ENCODE data around the gene C3orf20.

DNA sequence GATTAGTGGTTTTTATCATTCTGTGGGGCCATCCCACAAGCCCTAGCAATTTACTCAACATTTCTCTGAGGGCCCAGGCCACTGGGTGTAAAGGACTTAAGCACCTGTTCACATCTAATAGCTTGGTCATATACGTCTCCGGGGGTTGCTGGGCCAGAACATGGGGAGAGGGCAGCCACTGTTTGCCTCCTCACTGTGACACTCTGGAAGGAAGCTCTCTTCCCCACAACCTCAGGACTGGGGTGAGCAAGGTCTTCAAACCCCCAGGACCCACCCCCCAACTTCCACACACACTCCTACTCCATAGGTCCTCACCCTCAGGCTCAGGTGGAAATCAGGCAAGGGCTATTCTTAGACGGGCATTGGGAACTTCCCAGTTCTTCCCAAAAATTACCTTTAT, 28.9 kb downstream of the C3orf20 start:
- TF ChIP-seq, protein P1, sequence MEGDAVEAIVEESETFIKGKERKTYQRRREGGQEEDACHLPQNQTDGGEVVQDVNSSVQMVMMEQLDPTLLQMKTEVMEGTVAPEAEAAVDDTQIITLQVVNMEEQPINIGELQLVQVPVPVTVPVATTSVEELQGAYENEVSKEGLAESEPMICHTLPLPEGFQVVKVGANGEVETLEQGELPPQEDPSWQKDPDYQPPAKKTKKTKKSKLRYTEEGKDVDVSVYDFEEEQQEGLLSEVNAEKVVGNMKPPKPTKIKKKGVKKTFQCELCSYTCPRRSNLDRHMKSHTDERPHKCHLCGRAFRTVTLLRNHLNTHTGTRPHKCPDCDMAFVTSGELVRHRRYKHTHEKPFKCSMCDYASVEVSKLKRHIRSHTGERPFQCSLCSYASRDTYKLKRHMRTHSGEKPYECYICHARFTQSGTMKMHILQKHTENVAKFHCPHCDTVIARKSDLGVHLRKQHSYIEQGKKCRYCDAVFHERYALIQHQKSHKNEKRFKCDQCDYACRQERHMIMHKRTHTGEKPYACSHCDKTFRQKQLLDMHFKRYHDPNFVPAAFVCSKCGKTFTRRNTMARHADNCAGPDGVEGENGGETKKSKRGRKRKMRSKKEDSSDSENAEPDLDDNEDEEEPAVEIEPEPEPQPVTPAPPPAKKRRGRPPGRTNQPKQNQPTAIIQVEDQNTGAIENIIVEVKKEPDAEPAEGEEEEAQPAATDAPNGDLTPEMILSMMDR (IDR thresholded peaks at IDR 0.05): no peak
- TF ChIP-seq EP300 (IDR thresholded peaks at IDR 0.05): no peak

Measured in sigmoid colon (tissue), 4 donors.